T47D (cell line): ENCODE data around the gene CNR2.
"Not testable (repeated sequence)": the region's sequence is repeated elsewhere in the genome, so short reads cannot be mapped to it uniquely, and the experiment has no call there.

Source experiments
- DNase-seq, 2 experiments: peaks; one replicate each; pipeline versions ENCODE4 v3.0.0 to v3.0.0-alpha.2; 2011 to 2012; ENCODE audit warnings: low read depth in 1 of 2, low spot score in 1 of 2
- JUND ChIP-seq: IDR thresholded peaks from 2 replicates; pipeline ENCODE4 v1.6.1; 2012; ENCODE audit warnings: low read depth
- in situ Hi-C: cut with HindIII; loops from 2 replicates; pipeline ENCODE4 v1.10.0; 2016; ENCODE audit warnings: low sequenced_read_pairs, low pct_unique_long_range_greater_than_20kb

CNR2 gene

DNA sequence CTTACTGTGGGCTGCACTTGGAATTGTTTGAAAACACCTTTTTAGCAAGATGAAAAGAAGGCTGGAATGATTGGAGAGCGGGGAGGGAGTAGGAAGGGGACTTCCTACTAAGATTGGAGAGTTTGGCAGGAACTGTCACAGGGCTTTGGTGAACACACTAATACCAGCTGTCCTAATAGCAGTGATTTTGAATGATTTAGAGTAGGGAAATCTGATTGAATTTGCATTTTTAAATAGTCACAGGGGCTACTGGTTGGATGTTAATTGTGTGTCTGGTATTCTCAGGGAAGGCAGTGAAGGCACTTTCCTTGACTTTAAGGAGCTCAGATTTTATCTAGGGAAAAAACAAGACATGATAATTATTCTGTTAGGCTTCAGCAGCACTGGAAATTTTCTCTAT, 85.4 kb downstream of the CNR2 start:
- in situ Hi-C loops: no loop called here
- no peak for DNase-seq
- TF ChIP-seq JUND: no peak

DNA sequence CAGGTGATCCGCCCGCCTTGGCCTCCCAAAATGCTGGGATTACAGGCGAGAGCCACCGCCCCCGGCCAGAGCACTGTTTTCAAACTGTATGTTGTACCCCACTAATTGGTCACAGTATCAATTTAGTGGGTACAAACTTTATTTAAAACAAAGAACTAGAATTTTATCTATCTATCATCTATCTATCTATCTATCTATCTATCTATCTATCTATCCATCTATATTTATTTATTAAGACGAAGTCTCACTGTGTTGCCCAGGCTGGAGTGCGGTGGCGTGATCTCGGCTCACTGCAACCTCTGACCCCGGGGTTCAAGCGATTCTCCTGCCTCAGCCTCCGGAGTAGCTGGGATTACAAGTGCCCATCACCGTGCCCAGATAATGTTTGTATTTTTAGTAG, 86.6 kb downstream of the CNR2 start:
- DNase-seq, in situ Hi-C loops: not testable (repeated sequence)

GRCh38 chr1:23825762-23826522, 87.2 kb downstream of the CNR2 start:
- in situ Hi-C loops: no loop called here
- peak in 1 of 2 experiments; percentile 9 for DNase-seq
- TF ChIP-seq JUND: no peak

GRCh38 chr1:23825076-23825761, 87.9 kb downstream of the CNR2 start, which contains the start of gene HMGCL:
Gene HMGCL (minus strand): TSS chr1:23825429. CDS start chr1:23825415, 14 bp downstream.
- peak; percentile 75 to 84 for DNase-seq

GRCh38 chr1:23824711-23825075, 88.5 kb downstream of the CNR2 start:
- no peak for TF ChIP-seq JUND
- in situ Hi-C loops: no loop called here
- DNase-seq: no peak

More at GRCh38 chr1:23825076-23825761, 87.9 kb downstream of the CNR2 start, which contains the start of gene HMGCL:
- TF ChIP-seq JUND: no peak
- in situ Hi-C loops: no loop called here

- no peak for TF ChIP-seq JUND
- in situ Hi-C loops: no loop called here
- no peak for DNase-seq
Measured at GRCh38 chr1:23823767-23824166, 89.4 kb downstream of the CNR2 start.
